Neural cell (in vitro differentiated cells): ENCODE results near the gene ALDH2. TPM values are rescaled to one million over a fixed set of nuclear protein-coding genes. Genes with fewer than 3 reads are reported as not detected.

Source experiments
- H2AFZ ChIP-seq: fragments of 200-600, 300-800 bp; sonication (generic), shearing (Covaris generic); 2 replicates; pipeline ENCODE4 v1.6.0; 2014; ENCODE audit warnings: low read depth, mild to moderate bottlenecking, antibody characterized with exemption, low read length, moderate library complexity
- H3F3A ChIP-seq: fragments of 200-600 bp; shearing (Covaris generic); 2 replicates; pipeline ENCODE4 v1.6.1; 2016; ENCODE audit warnings: mild to moderate bottlenecking, moderate library complexity, mixed read lengths, antibody characterized with exemption, low read length; ENCODE audit not compliant: insufficient read depth, poor library complexity, severe bottlenecking
- H3K27ac ChIP-seq: fragments of 200-600, 300-800 bp; sonication (generic), shearing (Covaris generic); 2 replicates; pipeline ENCODE4 v1.5.1; 2014; ENCODE audit warnings: mild to moderate bottlenecking, low read length, moderate library complexity
- H3K27me3 ChIP-seq: fragments of 300-800, 200-600 bp; sonication (generic), shearing (Covaris generic); 2 replicates; pipeline ENCODE4 v1.6.0; 2014; ENCODE audit warnings: mild to moderate bottlenecking, low read depth, low read length, moderate library complexity; ENCODE audit not compliant: insufficient read depth
- H3K36me3 ChIP-seq: fragments of 300-800, 200-600 bp; sonication (generic), shearing (Covaris generic); 2 replicates; pipeline ENCODE4 v1.5.1; 2014; ENCODE audit warnings: mild to moderate bottlenecking, antibody characterized with exemption, low read length, moderate library complexity; ENCODE audit not compliant: insufficient read depth
- H3K4me2 ChIP-seq: fragments of 300-800, 200-600 bp; sonication (generic), shearing (Covaris generic); 2 replicates; pipeline ENCODE4 v1.6.0; 2014; ENCODE audit warnings: mild to moderate bottlenecking, low read length
- H3K4me3 ChIP-seq: fragments of 300-800, 200-600 bp; sonication (generic), shearing (Covaris generic); 2 replicates; pipeline ENCODE4 v1.5.1; 2014; ENCODE audit warnings: mild to moderate bottlenecking, low read length, moderate library complexity
- H3K79me2 ChIP-seq: fragments of 200-600 bp; shearing (Covaris generic); replicated peaks from 2 replicates; pipeline ENCODE4 v1.6.0; 2014; ENCODE audit warnings: mild to moderate bottlenecking, low read length, moderate library complexity; ENCODE audit not compliant: insufficient read depth
- H3K9ac ChIP-seq: fragments of 300-800, 200-600 bp; sonication (generic), shearing (Covaris generic); 2 replicates; pipeline ENCODE4 v1.6.1; 2016; ENCODE audit warnings: mild to moderate bottlenecking, low read length, mixed read lengths
- H3K9me2 ChIP-seq: fragments of 200-600 bp; shearing (Covaris generic); 2 replicates; pipeline ENCODE4 v1.6.1; 2016; ENCODE audit warnings: mild to moderate bottlenecking, low read length, mixed read lengths; ENCODE audit not compliant: insufficient read depth
- H3K9me3 ChIP-seq: fragments of 200-600, 300-800 bp; sonication (generic), shearing (Covaris generic); 2 replicates; pipeline ENCODE4 v1.6.1; 2016; ENCODE audit warnings: mild to moderate bottlenecking, mixed run types, low read length, moderate library complexity, mixed read lengths
- H4K20me1 ChIP-seq: fragments of 200-600 bp; shearing (Covaris generic); 2 replicates; pipeline ENCODE4 v1.6.1; 2016; ENCODE audit warnings: mild to moderate bottlenecking, mixed run types; ENCODE audit not compliant: insufficient read depth
- CTCF ChIP-seq: fragments of 450-650 bp; IDR thresholded peaks from 2 replicates; pipeline ENCODE4 v1.5.1; 2014; ENCODE audit warnings: antibody characterized with exemption, mild to moderate bottlenecking, moderate library complexity; ENCODE audit not compliant: poor library complexity, severe bottlenecking
- EP300 ChIP-seq: fragments of 450-650 bp; conservative IDR thresholded peaks from 2 replicates; pipeline ENCODE4 v1.6.1; 2014; ENCODE audit warnings: antibody characterized with exemption, mild to moderate bottlenecking, moderate library complexity; ENCODE audit not compliant: poor library complexity, severe bottlenecking
- EZH2 ChIP-seq: fragments of 200-600, 300-800 bp; shearing (Covaris generic), sonication (generic); IDR thresholded peaks from 2 replicates; pipeline ENCODE4 v1.6.1; 2014; ENCODE audit warnings: antibody characterized with exemption, low read length, borderline replicate concordance, mild to moderate bottlenecking; ENCODE audit not compliant: insufficient read depth, poor library complexity, severe bottlenecking
- MXI1 ChIP-seq: fragments of 450-650 bp; conservative IDR thresholded peaks from 2 replicates; pipeline ENCODE4 v1.6.1; 2014; ENCODE audit warnings: antibody characterized with exemption, mild to moderate bottlenecking; ENCODE audit not compliant: poor library complexity, severe bottlenecking
- POLR2AphosphoS5 ChIP-seq: IDR thresholded peaks from 2 replicates; pipeline ENCODE4 v1.6.1; 2012
- RAD21 ChIP-seq: fragments of 450-650 bp; conservative IDR thresholded peaks from 2 replicates; pipeline ENCODE4 v1.6.1; 2014; ENCODE audit warnings: antibody characterized with exemption, mild to moderate bottlenecking, moderate library complexity
- REST ChIP-seq: IDR thresholded peaks from 2 replicates; pipeline ENCODE4 v1.6.1; 2012; ENCODE audit warnings: borderline replicate concordance
- SMC3 ChIP-seq: fragments of 450-650 bp; conservative IDR thresholded peaks from 2 replicates; pipeline ENCODE4 v1.6.1; 2014; ENCODE audit warnings: antibody characterized with exemption, mild to moderate bottlenecking, moderate library complexity; ENCODE audit not compliant: poor library complexity
- TAF1 ChIP-seq: IDR thresholded peaks from 2 replicates; pipeline ENCODE4 v1.6.1; 2012; ENCODE audit warnings: low read depth
- polyA plus RNA-seq: library from polyadenylated mRNA; depleted of rRNA; stranded (reverse); fragments of >200 nt; gene quantifications from 2 replicates; pipeline ENCODE4 v1.2.3, GENCODE V29; 2014

Gene ALDH2
- polyA plus RNA-seq, 1 donor from 2014 or later = 64.3 TPM

DNA sequence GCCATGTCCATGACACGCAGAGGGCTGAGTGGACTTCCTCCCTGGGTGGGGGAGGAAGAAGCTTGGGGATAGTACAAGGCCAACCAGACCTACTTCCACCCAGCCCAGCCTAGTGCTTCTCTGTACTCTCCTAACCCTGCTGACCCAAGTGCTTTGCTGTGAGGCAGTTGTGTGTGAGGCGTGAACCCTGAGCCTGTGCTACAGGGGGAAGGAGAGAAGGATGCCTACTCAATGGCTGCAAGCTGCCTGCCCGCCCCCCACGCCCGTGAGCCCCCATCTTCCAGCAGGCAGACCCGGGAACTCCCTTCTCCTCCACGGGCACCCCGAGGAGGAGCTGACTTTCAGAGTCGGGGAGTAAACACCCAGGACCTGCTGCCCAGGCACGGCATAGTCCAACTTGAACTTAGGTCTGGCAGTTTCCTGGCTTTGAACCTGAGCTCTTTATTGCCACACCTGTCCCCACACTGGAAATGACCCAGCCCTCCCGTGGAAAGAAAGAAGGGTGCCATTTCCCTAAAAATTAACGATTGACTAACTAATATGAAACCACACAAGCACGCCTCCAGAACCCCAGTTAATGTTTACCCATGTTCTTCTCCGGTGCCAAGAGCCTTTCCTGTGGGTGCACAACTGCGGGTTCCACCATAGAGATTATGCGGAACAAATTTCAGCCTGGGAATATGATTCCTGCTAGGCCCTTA, 10.8 kb downstream of the ALDH2 start:
- no peaks in the 10 kb centered on the region for H4K20me1 ChIP-seq

DNA sequence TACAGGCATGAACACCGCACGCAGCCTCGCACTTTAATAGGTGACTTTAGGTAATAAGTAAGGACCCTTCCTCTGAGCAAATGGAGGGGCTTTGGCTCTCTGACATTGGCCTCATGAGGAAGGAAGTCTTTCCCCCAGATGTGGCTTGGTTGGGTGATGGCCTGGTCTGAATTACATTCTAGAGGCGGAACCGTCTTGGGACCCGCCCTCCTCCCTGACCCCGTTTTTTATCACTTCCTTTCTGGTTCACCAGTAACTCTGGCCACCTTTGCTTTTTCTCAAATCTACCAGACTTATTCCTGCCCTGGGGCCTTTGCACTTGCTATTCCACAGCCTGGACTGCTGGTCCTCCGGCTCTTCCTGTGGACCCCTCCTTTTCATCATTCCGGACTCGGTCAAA, 13.4 kb downstream of the ALDH2 start:
- H3K4me2 ChIP-seq = no peak overlapping the region
- H3K27ac ChIP-seq = no peak overlapping the region
- no peaks in the 10 kb centered on the region for H3K9me3 ChIP-seq
- H3K36me3 ChIP-seq = no peaks in the 10 kb centered on the region
- no peaks in the 10 kb centered on the region for H3K27me3 ChIP-seq
- no peaks in the 10 kb centered on the region for H3K79me2 ChIP-seq
- TF ChIP-seq MXI1 (no peak), RAD21 (no peak), EP300 (no peak), TAF1 (no peak)
- H3K9me2 ChIP-seq = no peaks in the 10 kb centered on the region
- H3K9ac ChIP-seq = no peak overlapping the region
- H3K4me3 ChIP-seq = no peak overlapping the region
- H2AFZ ChIP-seq = no peak overlapping the region
- no peaks in the 10 kb centered on the region for H4K20me1 ChIP-seq
- H3F3A ChIP-seq = no peaks in the 10 kb centered on the region

More for the DNA sequence above, 10.8 kb downstream of the ALDH2 start:
- Histone ChIP-seq H3K9me3 (no peaks in the 10 kb centered on the region), H3K27me3 (no peaks in the 10 kb centered on the region), H3K79me2 (no peaks in the 10 kb centered on the region), H3K9me2 (no peaks in the 10 kb centered on the region), H3K4me3 (no peak overlapping the region), H3K36me3 (no peaks in the 10 kb centered on the region), H3K9ac (no peak overlapping the region), H3F3A (no peaks in the 10 kb centered on the region), H3K27ac (no peak overlapping the region), H2AFZ (no peak overlapping the region), H3K4me2 (no peak overlapping the region)
- TF ChIP-seq POLR2AphosphoS5 = no peak
- no peak for TF ChIP-seq CTCF
- no peak for TF ChIP-seq MXI1
- no peak for TF ChIP-seq REST

DNA sequence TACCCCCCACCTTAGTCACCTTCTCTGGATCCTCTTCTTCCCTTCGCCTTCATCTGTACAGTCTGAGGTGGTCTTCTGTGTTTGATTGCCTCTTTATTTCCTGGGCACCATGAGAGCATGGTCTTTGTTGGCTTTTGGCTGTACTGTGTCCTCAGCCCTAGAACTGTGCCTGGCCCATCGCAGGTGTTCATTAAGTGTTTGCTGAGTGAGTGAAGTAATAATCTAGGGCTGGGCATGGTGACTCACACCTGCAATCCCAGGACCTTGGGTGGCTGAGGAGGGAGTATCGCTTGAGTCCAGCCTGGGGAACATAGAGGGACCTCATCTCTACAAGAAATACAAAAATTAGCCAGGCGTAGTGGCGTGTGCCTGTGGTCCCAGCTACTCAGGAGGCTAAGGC, 13.9 kb downstream of the ALDH2 start:
- Histone ChIP-seq H3K9me3 (no peaks in the 10 kb centered on the region), H3K79me2 (no peaks in the 10 kb centered on the region), H4K20me1 (no peaks in the 10 kb centered on the region), H3K36me3 (no peaks in the 10 kb centered on the region), H3K27me3 (no peaks in the 10 kb centered on the region), H2AFZ (no peak overlapping the region), H3K9ac (no peak overlapping the region), H3F3A (no peaks in the 10 kb centered on the region), H3K27ac (no peak overlapping the region), H3K9me2 (no peaks in the 10 kb centered on the region), H3K4me3 (no peak overlapping the region), H3K4me2 (no peak overlapping the region)
- TF ChIP-seq RAD21 (no peak), TAF1 (no peak), POLR2AphosphoS5 (no peak), CTCF (no peak), SMC3 (no peak), REST (no peak), EZH2 (no peak), MXI1 (no peak), EP300 (no peak)
